HL-60 (cell line): ENCODE data around the gene BTBD19.

Source experiments
- DNase-seq, 2 experiments: peaks; one replicate each; pipeline ENCODE4 v3.0.0-alpha.2; 2010 to 2020; ENCODE audit warnings: low read depth in 1 of 2, low spot score in 1 of 2
- H3K27ac ChIP-seq: fragments of 250-450 bp; sonication (Bioruptor Pico); replicated peaks from 2 replicates; pipeline ENCODE4 v1.5.1; 2020; ENCODE audit warnings: mild to moderate bottlenecking, moderate library complexity
- H3K27me3 ChIP-seq: fragments of 250-450 bp; sonication (Bioruptor Pico); 2 replicates; pipeline ENCODE4 v1.5.1; 2021; ENCODE audit warnings: mild to moderate bottlenecking, moderate library complexity; ENCODE audit not compliant: insufficient read depth, poor library complexity, severe bottlenecking
- H3K4me3 ChIP-seq: replicated peaks from 2 replicates; pipeline ENCODE4 v1.5.1; 2011; ENCODE audit warnings: mild to moderate bottlenecking, control low read depth, low read length; ENCODE audit not compliant: insufficient read depth
- GABPA ChIP-seq: IDR thresholded peaks from 2 replicates; pipeline ENCODE4 v1.6.1; 2012; ENCODE audit warnings: low read depth
- POLR2AphosphoS5 ChIP-seq: IDR thresholded peaks from 2 replicates; pipeline ENCODE4 v1.6.1; 2012; ENCODE audit warnings: low read depth
- SPI1 ChIP-seq: IDR thresholded peaks from 2 replicates; pipeline ENCODE4 v1.6.1; 2012; ENCODE audit warnings: low read depth, mild to moderate bottlenecking, borderline replicate concordance
- TF ChIP-seq, protein P1 (sequence below): IDR thresholded peaks from one replicate; pipeline ENCODE4 v1.5.1; 2011; ENCODE audit warnings: low read length, control low read depth, inconsistent platforms; ENCODE audit not compliant: insufficient read depth
- TF ChIP-seq, protein P2 (sequence below): IDR thresholded peaks from 2 replicates; pipeline ENCODE4 v1.6.1; 2012; ENCODE audit warnings: low read depth; ENCODE audit not compliant: insufficient replicate concordance

Gene BTBD19

DNA sequence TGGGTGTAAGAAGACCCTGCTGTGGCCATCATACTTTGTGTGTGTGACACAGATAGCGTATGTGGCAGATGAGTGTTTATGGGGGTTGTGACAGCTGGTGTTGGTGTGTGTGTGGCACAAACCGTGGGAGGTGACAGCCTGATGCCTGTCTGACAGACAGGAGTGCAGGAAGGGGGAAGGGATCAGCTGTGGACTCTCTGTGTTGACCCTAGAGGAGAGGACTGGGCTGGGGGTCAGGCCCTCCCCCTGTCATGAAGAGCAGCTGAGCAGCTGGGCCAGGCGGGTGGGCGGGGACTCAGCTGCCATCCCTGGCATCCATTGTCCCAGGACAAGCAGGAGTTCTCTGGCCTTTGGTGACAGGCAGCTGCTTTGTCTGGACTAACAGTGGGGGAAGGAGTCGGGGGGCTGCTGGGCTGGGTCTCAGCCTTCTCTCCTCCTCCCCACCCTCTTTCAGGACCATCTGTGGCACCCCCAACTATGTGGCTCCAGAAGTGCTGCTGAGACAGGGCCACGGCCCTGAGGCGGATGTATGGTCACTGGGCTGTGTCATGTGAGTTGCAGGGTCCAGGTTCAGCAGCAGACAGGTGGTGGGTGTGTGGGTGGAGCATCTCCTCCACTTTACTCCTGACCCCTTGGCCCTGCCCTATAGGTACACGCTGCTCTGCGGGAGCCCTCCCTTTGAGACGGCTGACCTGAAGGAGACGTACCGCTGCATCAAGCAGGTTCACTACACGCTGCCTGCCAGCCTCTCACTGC lies 5.8 kb upstream of the BTBD19 start:
- no peaks in the 10 kb centered on the region for H3K27me3 ChIP-seq
- H3K4me3 ChIP-seq = no peak overlapping the region
- DNase-seq = no peak
- TF ChIP-seq SPI1 (no peak), POLR2AphosphoS5 (no peak), GABPA (no peak)
- TF ChIP-seq, protein P1, sequence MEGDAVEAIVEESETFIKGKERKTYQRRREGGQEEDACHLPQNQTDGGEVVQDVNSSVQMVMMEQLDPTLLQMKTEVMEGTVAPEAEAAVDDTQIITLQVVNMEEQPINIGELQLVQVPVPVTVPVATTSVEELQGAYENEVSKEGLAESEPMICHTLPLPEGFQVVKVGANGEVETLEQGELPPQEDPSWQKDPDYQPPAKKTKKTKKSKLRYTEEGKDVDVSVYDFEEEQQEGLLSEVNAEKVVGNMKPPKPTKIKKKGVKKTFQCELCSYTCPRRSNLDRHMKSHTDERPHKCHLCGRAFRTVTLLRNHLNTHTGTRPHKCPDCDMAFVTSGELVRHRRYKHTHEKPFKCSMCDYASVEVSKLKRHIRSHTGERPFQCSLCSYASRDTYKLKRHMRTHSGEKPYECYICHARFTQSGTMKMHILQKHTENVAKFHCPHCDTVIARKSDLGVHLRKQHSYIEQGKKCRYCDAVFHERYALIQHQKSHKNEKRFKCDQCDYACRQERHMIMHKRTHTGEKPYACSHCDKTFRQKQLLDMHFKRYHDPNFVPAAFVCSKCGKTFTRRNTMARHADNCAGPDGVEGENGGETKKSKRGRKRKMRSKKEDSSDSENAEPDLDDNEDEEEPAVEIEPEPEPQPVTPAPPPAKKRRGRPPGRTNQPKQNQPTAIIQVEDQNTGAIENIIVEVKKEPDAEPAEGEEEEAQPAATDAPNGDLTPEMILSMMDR = no peak
- TF ChIP-seq, protein P2, sequence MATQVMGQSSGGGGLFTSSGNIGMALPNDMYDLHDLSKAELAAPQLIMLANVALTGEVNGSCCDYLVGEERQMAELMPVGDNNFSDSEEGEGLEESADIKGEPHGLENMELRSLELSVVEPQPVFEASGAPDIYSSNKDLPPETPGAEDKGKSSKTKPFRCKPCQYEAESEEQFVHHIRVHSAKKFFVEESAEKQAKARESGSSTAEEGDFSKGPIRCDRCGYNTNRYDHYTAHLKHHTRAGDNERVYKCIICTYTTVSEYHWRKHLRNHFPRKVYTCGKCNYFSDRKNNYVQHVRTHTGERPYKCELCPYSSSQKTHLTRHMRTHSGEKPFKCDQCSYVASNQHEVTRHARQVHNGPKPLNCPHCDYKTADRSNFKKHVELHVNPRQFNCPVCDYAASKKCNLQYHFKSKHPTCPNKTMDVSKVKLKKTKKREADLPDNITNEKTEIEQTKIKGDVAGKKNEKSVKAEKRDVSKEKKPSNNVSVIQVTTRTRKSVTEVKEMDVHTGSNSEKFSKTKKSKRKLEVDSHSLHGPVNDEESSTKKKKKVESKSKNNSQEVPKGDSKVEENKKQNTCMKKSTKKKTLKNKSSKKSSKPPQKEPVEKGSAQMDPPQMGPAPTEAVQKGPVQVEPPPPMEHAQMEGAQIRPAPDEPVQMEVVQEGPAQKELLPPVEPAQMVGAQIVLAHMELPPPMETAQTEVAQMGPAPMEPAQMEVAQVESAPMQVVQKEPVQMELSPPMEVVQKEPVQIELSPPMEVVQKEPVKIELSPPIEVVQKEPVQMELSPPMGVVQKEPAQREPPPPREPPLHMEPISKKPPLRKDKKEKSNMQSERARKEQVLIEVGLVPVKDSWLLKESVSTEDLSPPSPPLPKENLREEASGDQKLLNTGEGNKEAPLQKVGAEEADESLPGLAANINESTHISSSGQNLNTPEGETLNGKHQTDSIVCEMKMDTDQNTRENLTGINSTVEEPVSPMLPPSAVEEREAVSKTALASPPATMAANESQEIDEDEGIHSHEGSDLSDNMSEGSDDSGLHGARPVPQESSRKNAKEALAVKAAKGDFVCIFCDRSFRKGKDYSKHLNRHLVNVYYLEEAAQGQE = no peak
- no peak overlapping the region for H3K27ac ChIP-seq

DNA sequence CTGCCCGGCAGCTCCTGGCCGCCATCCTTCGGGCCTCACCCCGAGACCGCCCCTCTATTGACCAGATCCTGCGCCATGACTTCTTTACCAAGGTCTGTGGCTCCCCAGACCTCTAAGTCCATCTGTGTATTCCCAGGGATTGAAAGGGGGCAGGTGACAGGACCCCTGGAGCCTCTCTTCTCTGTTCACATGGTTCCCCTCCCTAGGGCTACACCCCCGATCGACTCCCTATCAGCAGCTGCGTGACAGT lies 5.3 kb upstream of the BTBD19 start:
- no peak overlapping the region for H3K4me3 ChIP-seq
- DNase-seq = no peak

DNA sequence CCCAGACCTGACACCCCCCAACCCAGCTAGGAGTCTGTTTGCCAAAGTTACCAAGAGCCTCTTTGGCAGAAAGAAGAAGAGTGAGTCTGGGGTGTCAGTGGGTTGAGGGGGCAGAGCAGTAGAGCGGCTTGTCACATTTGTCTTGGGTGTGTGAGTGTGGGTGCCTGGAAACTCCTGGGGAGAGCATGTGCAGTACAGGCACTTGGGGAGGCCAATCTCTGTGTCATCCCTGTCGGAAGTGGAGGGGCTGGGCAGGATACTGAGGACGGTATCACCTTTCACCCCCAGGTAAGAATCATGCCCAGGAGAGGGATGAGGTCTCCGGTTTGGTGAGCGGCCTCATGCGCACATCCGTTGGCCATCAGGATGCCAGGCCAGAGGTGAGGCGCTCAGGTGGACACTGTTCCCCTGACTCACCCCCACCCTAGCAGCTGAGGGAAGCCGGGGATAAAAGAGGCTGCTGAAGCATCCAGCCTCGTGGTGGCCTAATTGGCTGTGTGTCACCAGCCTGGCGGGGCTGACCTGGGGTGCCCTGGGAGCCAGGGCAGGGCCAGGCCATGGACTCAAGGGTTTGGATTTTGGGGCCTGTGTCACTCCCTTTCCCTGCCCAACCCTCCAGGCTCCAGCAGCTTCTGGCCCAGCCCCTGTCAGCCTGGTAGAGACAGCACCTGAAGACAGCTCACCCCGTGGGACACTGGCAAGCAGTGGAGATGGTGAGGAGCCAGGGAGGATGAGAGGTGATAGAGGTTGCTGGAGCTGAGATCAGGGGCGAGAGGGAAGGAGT lies 4.8 kb upstream of the BTBD19 start:
- Histone ChIP-seq H3K27me3 (no peaks in the 10 kb centered on the region), H3K4me3 (no peak overlapping the region), H3K27ac (no peak overlapping the region)
- no peak for TF ChIP-seq POLR2AphosphoS5
- TF ChIP-seq, protein P1 = no peak
- TF ChIP-seq, protein P2 = no peak
- DNase-seq = no peak

More for the DNA sequence above, 5.3 kb upstream of the BTBD19 start:
- H3K27me3 ChIP-seq = no peaks in the 10 kb centered on the region
- TF ChIP-seq GABPA (no peak), SPI1 (no peak)
- TF ChIP-seq, protein P1 = no peak
- TF ChIP-seq, protein P2 = no peak
- no peak overlapping the region for H3K27ac ChIP-seq
